ENCODE measurements around the gene NPC1L1. TPM values are rescaled to one million over a fixed set of nuclear protein-coding genes. Genes with fewer than 3 reads are reported as not detected.

The NPC1L1 gene, protein sequence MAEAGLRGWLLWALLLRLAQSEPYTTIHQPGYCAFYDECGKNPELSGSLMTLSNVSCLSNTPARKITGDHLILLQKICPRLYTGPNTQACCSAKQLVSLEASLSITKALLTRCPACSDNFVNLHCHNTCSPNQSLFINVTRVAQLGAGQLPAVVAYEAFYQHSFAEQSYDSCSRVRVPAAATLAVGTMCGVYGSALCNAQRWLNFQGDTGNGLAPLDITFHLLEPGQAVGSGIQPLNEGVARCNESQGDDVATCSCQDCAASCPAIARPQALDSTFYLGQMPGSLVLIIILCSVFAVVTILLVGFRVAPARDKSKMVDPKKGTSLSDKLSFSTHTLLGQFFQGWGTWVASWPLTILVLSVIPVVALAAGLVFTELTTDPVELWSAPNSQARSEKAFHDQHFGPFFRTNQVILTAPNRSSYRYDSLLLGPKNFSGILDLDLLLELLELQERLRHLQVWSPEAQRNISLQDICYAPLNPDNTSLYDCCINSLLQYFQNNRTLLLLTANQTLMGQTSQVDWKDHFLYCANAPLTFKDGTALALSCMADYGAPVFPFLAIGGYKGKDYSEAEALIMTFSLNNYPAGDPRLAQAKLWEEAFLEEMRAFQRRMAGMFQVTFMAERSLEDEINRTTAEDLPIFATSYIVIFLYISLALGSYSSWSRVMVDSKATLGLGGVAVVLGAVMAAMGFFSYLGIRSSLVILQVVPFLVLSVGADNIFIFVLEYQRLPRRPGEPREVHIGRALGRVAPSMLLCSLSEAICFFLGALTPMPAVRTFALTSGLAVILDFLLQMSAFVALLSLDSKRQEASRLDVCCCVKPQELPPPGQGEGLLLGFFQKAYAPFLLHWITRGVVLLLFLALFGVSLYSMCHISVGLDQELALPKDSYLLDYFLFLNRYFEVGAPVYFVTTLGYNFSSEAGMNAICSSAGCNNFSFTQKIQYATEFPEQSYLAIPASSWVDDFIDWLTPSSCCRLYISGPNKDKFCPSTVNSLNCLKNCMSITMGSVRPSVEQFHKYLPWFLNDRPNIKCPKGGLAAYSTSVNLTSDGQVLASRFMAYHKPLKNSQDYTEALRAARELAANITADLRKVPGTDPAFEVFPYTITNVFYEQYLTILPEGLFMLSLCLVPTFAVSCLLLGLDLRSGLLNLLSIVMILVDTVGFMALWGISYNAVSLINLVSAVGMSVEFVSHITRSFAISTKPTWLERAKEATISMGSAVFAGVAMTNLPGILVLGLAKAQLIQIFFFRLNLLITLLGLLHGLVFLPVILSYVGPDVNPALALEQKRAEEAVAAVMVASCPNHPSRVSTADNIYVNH (N-terminal part only)
- 0.15 TPM in 1 of 2 replicates, not detected in the other for total RNA-seq (2013; cell fraction: nucleolus; rRNA removed)
- 0.11 TPM in 1 of 2 replicates, not detected in the other for total RNA-seq (2014; rRNA removed)
- total RNA-seq (2014; rRNA removed; fragmentation: Illumina TruSeq; extraction: Trizol), result not detected in 2 replicates
- total RNA-seq (2021), result 0.08 TPM in 1 of 2 replicates, not detected in the other
- not detected for polyA plus RNA-seq (2011; ENCODE audit: low read depth)
- polyA plus RNA-seq (2011; rRNA removed), result 0.37 and 0.90 TPM in 2 replicates
- polyA plus RNA-seq (2011; cell fraction: cytosol; rRNA removed), result 0.87 and 1.0 TPM in 2 replicates
- polyA plus RNA-seq (2011; cell fraction: nucleus; rRNA removed), result 4.4 and 6.9 TPM in 2 replicates
- 0.01 and 0.03 TPM in 2 replicates for polyA plus RNA-seq (2012)
- 0.01 TPM in 1 of 2 replicates, not detected in the other for polyA plus RNA-seq (2014; fragmentation: Illumina TruSeq; extraction: Trizol)
- polyA plus RNA-seq (2014; fragmentation: Nextera tagmentation; extraction: Ambion mirVana), result not detected
- 0.03 TPM in 1 of 2 replicates, not detected in the other for polyA plus RNA-seq (2014; rRNA removed)
- not detected for polyA plus RNA-seq (2016; fragmentation: Nextera tagmentation; extraction: Ambion mirVana)
- polyA minus RNA-seq (2011; rRNA and poly(A)+ RNA removed), result 0.66 and 1.6 TPM in 2 replicates
- polyA minus RNA-seq (2011; cell fraction: cytosol; rRNA and poly(A)+ RNA removed), result 0.40 and 0.62 TPM in 2 replicates
- 1.6 and 2.1 TPM in 2 replicates for polyA minus RNA-seq (2011; cell fraction: nucleus; rRNA and poly(A)+ RNA removed)
- Bru-seq, nascent RNA, result percentile 17 among the genes with signal in this experiment
- percentile 36 among the genes with signal in this experiment for BruChase-seq, experiment 1, labeled RNA remaining after a 6-hour chase
- percentile 22 among the genes with signal in this experiment for BruChase-seq, experiment 2, labeled RNA remaining after a 2-hour chase
- long read RNA-seq, experiment 1, result 0 reads
- long read RNA-seq, experiment 2, result 0 reads

DNA sequence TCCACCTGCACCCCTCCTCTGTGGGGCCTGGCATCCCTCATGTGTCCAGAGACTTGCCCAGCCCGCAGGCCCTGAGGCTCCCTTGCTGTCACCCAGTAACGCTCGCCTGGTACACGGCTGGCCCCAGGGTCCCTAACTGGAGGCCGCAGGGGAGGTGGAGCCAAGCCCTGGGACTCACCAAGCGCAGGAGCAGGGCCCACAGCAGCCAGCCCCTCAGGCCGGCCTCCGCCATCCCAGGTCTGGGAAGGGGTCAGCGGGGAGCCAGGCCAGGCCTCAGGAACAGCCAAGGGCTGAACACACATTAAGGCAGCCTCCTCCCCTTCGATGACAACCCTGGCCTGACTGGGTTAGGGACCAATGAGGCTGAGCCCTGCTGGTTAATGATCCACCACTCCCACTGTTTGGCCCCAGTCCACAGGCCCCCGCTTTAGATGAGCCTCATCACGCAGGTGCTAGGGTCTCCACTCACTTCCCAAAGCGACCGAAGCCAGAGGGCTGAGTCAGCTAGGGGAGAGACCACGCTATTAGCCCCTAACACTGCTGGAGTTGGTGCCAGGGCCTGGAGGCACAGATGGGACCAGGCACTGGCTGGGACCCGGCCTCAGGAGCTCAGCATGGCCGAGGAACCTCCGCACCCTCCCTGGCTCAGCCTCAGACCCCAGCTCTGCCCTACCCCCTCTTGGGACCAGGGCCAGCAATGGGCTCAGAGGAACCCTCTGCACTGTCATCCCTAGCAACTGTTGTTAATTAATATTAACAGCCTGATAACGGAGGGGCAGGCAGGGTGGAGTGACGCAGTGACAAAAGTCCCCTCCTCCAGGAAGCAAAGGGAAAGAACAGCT lies at the start of gene NPC1L1:
Gene NPC1L1 (minus strand): TSS at position 303 of the 842 bp plus-strand sequence. CDS start 71 bp downstream, at position 232.
- WGBS (ENCODE audit: insufficient coverage, insufficient replicate concordance, low lambda C conversion rate, missing lambda C conversion rate), result 46% methylated on average over 20 of the region's 20 CpGs
- TF ChIP-seq, protein P1, sequence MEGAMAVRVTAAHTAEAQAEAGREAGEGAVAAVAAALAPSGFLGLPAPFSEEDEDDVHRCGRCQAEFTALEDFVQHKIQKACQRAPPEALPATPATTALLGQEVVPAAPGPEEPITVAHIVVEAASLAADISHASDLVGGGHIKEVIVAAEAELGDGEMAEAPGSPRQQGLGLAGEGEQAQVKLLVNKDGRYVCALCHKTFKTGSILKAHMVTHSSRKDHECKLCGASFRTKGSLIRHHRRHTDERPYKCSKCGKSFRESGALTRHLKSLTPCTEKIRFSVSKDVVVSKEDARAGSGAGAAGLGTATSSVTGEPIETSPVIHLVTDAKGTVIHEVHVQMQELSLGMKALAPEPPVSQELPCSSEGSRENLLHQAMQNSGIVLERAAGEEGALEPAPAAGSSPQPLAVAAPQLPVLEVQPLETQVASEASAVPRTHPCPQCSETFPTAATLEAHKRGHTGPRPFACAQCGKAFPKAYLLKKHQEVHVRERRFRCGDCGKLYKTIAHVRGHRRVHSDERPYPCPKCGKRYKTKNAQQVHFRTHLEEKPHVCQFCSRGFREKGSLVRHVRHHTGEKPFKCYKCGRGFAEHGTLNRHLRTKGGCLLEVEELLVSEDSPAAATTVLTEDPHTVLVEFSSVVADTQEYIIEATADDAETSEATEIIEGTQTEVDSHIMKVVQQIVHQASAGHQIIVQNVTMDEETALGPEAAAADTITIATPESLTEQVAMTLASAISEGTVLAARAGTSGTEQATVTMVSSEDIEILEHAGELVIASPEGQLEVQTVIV (IDR thresholded peaks at IDR 0.05; ENCODE audit: borderline replicate concordance, partially characterized antibody), result no peak
- TF ChIP-seq, protein P2, sequence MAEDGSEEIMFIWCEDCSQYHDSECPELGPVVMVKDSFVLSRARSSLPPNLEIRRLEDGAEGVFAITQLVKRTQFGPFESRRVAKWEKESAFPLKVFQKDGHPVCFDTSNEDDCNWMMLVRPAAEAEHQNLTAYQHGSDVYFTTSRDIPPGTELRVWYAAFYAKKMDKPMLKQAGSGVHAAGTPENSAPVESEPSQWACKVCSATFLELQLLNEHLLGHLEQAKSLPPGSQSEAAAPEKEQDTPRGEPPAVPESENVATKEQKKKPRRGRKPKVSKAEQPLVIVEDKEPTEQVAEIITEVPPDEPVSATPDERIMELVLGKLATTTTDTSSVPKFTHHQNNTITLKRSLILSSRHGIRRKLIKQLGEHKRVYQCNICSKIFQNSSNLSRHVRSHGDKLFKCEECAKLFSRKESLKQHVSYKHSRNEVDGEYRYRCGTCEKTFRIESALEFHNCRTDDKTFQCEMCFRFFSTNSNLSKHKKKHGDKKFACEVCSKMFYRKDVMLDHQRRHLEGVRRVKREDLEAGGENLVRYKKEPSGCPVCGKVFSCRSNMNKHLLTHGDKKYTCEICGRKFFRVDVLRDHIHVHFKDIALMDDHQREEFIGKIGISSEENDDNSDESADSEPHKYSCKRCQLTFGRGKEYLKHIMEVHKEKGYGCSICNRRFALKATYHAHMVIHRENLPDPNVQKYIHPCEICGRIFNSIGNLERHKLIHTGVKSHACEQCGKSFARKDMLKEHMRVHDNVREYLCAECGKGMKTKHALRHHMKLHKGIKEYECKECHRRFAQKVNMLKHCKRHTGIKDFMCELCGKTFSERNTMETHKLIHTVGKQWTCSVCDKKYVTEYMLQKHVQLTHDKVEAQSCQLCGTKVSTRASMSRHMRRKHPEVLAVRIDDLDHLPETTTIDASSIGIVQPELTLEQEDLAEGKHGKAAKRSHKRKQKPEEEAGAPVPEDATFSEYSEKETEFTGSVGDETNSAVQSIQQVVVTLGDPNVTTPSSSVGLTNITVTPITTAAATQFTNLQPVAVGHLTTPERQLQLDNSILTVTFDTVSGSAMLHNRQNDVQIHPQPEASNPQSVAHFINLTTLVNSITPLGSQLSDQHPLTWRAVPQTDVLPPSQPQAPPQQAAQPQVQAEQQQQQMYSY (CRISPR knock-in tag; IDR thresholded peaks at IDR 0.05), result no peak
- TF ChIP-seq CBFB (IDR thresholded peaks at IDR 0.05; ENCODE audit: low read depth) (no peak), ZBED1 (IDR thresholded peaks at IDR 0.05; ENCODE audit: borderline replicate concordance) (no peak)
- TF ChIP-seq, protein P3, sequence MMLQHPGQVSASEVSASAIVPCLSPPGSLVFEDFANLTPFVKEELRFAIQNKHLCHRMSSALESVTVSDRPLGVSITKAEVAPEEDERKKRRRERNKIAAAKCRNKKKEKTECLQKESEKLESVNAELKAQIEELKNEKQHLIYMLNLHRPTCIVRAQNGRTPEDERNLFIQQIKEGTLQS (IDR thresholded peaks at IDR 0.05; ENCODE audit: borderline replicate concordance, extremely low read depth, low read depth, low read length), result no peak
- SMC1A ChIA-PET (ENCODE audit: uncharacterized antibody, unreplicated experiment), result no interaction called here
- no peaks in the 10 kb centered on the region; a peak in 1 of 4 replicates for H3K27me3 ChIP-seq (replicated peaks in 1 of 2; ENCODE audit: control insufficient read depth in 2 of 2, insufficient read depth in 2 of 2, low read length in 1 of 2)
- in situ Hi-C loops (cut with MboI), result no loop called here
- no peak within 1 kb of the TSS for H3K27ac ChIP-seq (ENCODE audit: control insufficient read depth, insufficient read depth)
- no peak within 1 kb of the TSS for H3K4me3 ChIP-seq
- no peak for FAIRE-seq
- intact Hi-C loops (cut with micrococcal nuclease; ENCODE audit: unreplicated experiment), result no loop called here
- H3K9ac ChIP-seq (ENCODE audit: control insufficient read depth, insufficient read depth, low read length), result no peak within 1 kb of the TSS
- POLR2A ChIA-PET, result interaction anchor here (0.6 kb wide), 1 partner anchor 39 kb away, joined by 3 read pairs; no protein-coding TSS in a partner anchor
- BruUV-seq (replicated peaks), result no TSS peak
- DNase-seq (ENCODE audit: low read depth, low spot score), result no peak
- H3K36me3 ChIP-seq (ENCODE audit: control insufficient read depth in 2 of 2, insufficient read depth in 2 of 2, low read length in 1 of 2), result no peaks in the 10 kb centered on the region
- no peaks in the 10 kb centered on the region for H3K4me1 ChIP-seq (ENCODE audit: control insufficient read depth, insufficient read depth, low read length)
- peak; percentile 58; the same call in 2 of the 3 replicates for ATAC-seq
- RAD21 ChIA-PET (ENCODE audit: unreplicated experiment), result no interaction called here
- no peaks in the 10 kb centered on the region for H4K20me1 ChIP-seq (ENCODE audit: control insufficient read depth, insufficient read depth)
- no peak within 1 kb of the TSS for H3K4me2 ChIP-seq (ENCODE audit: control insufficient read depth, insufficient read depth)
- H3K79me2 ChIP-seq (ENCODE audit: control insufficient read depth, insufficient read depth, low read length), result no peaks in the 10 kb centered on the region
- no peaks in the 10 kb centered on the region for H3K9me3 ChIP-seq (replicated peaks; ENCODE audit: control insufficient read depth, insufficient read depth, low read length)
- CTCF ChIA-PET, result interaction anchor here (1.4 kb wide), 2 partner anchors 8 to 57 kb away, joined by 3 read pairs; no protein-coding TSS in a partner anchor
- H2AFZ ChIP-seq (ENCODE audit: control insufficient read depth, low read depth, low read length), result no peak within 1 kb of the TSS
